ENCODE data around the gene FAM120A. TPM values are rescaled to one million over a fixed set of nuclear protein-coding genes. Genes with fewer than 3 reads are reported as not detected.
A peak's percentile ranks its signal among the peaks of the same experiment; 100 is the strongest.

Gene FAM120A
- total and polyA plus RNA-seq, 7 experiments from 2014 or later, result 9.0 to 136 (median 80.2) TPM

GRCh38 chr9:93541005-93541404, 89.5 kb downstream of the FAM120A start:
- H3K27ac Mint-ChIP-seq, result peak overlapping the region in 3 of 9 donors; percentile 6 to 56 (median 22)
- DNase-seq (no peak), ATAC-seq (no peak)
- H3K36me3 Mint-ChIP-seq, result peaks cover 0 to 40% (median 10%) of the 10 kb centered on the region in 5 donors
- POLR2A ChIA-PET, result no interaction called here
- no peaks in the 10 kb centered on the region for H3K27me3 Mint-ChIP-seq
- Histone ChIP-seq H3K9me3 (ENCODE audit: control insufficient read depth in 2 of 3, low read length in 3 of 3) (no peaks in the 10 kb centered on the region), H3K27ac (ENCODE audit: low read depth, low read length) (no peak overlapping the region), H3K4me3 (ENCODE audit: low read length) (no peak overlapping the region), H3K4me1 (ENCODE audit: control insufficient read depth in 2 of 2, insufficient read depth in 2 of 2, low read length in 2 of 2) (no peaks in the 10 kb centered on the region), H3K36me3 (ENCODE audit: control insufficient read depth in 2 of 3, insufficient read depth in 3 of 3, low read length in 3 of 3) (peaks cover 0 to 56% (median 4%) of the 10 kb centered on the region in 3 experiments), H3K27me3 (ENCODE audit: control insufficient read depth in 2 of 2, insufficient read depth in 2 of 2, low read length in 2 of 2) (no peaks in the 10 kb centered on the region)
- H3K9me3 Mint-ChIP-seq, result no peaks in the 10 kb centered on the region
- H3K4me1 Mint-ChIP-seq, result peaks cover 0 to 3% (median 0%) of the 10 kb centered on the region in 7 donors
- H3K4me3 Mint-ChIP-seq, result no peak overlapping the region
- intact Hi-C loops (cut with micrococcal nuclease), result no loop called here
- CTCF ChIA-PET, result no interaction called here

GRCh38 chr9:93541581-93542349, 90.3 kb downstream of the FAM120A start:
- H3K27me3 Mint-ChIP-seq, result no peaks in the 10 kb centered on the region
- H3K27ac ChIP-seq (ENCODE audit: low read depth, low read length), result no peak overlapping the region
- POLR2A ChIA-PET, result no interaction called here
- CTCF ChIA-PET, result no interaction called here
- H3K4me3 ChIP-seq (ENCODE audit: low read length), result no peak overlapping the region
- H3K4me1 Mint-ChIP-seq, result peaks cover 0 to 7% (median 0%) of the 10 kb centered on the region in 7 donors
- no peak for DNase-seq
- peaks cover 0 to 55% (median 4%) of the 10 kb centered on the region in 3 experiments for H3K36me3 ChIP-seq (ENCODE audit: control insufficient read depth in 2 of 3, insufficient read depth in 3 of 3, low read length in 3 of 3)
- no peak overlapping the region for H3K4me3 Mint-ChIP-seq
- H3K27ac Mint-ChIP-seq, result peak overlapping the region in 1 of 9 donors; percentile 32
- H3K9me3 Mint-ChIP-seq, result no peaks in the 10 kb centered on the region
- peaks cover 0 to 47% (median 14%) of the 10 kb centered on the region in 5 donors for H3K36me3 Mint-ChIP-seq
- no peaks in the 10 kb centered on the region for H3K27me3 ChIP-seq (ENCODE audit: control insufficient read depth in 2 of 2, insufficient read depth in 2 of 2, low read length in 2 of 2)
- no peaks in the 10 kb centered on the region for H3K9me3 ChIP-seq (ENCODE audit: control insufficient read depth in 2 of 3, low read length in 3 of 3)
- intact Hi-C loops (cut with micrococcal nuclease), result no loop called here
- H3K4me1 ChIP-seq (ENCODE audit: control insufficient read depth in 2 of 2, insufficient read depth in 2 of 2, low read length in 2 of 2), result no peaks in the 10 kb centered on the region
- no peak for ATAC-seq

- no peaks in the 10 kb centered on the region for H3K27me3 Mint-ChIP-seq
- Histone ChIP-seq H3K36me3 (ENCODE audit: control insufficient read depth in 2 of 3, insufficient read depth in 3 of 3, low read length in 3 of 3) (peaks cover 0 to 62% (median 4%) of the 10 kb centered on the region in 3 experiments), H3K4me1 (ENCODE audit: control insufficient read depth in 2 of 2, insufficient read depth in 2 of 2, low read length in 2 of 2) (no peaks in the 10 kb centered on the region), H3K9me3 (ENCODE audit: control insufficient read depth in 2 of 3, low read length in 3 of 3) (no peaks in the 10 kb centered on the region), H3K4me3 (ENCODE audit: low read length) (no peak overlapping the region), H3K27me3 (ENCODE audit: control insufficient read depth in 2 of 2, insufficient read depth in 2 of 2, low read length in 2 of 2) (no peaks in the 10 kb centered on the region), H3K27ac (ENCODE audit: low read depth, low read length) (no peak overlapping the region)
- DNase-seq (no peak), ATAC-seq (no peak)
- no peaks in the 10 kb centered on the region for H3K9me3 Mint-ChIP-seq
- H3K4me3 Mint-ChIP-seq, result no peak overlapping the region
- peaks cover 0 to 9% (median 0%) of the 10 kb centered on the region in 7 donors for H3K4me1 Mint-ChIP-seq
- H3K27ac Mint-ChIP-seq, result no peak overlapping the region
- H3K36me3 Mint-ChIP-seq, result peaks cover 0 to 46% (median 21%) of the 10 kb centered on the region in 5 donors
- CTCF ChIA-PET, result no interaction called here
- intact Hi-C loops (cut with micrococcal nuclease), result no loop called here
- POLR2A ChIA-PET, result no interaction called here
Measured at GRCh38 chr9:93543117-93543516, 91.6 kb downstream of the FAM120A start.

- Histone ChIP-seq H3K4me3 (ENCODE audit: low read length) (no peak overlapping the region), H3K36me3 (ENCODE audit: control insufficient read depth in 2 of 3, insufficient read depth in 3 of 3, low read length in 3 of 3) (peaks cover 0 to 57% (median 0%) of the 10 kb centered on the region in 3 experiments), H3K4me1 (ENCODE audit: control insufficient read depth in 2 of 2, insufficient read depth in 2 of 2, low read length in 2 of 2) (no peaks in the 10 kb centered on the region), H3K27me3 (ENCODE audit: control insufficient read depth in 2 of 2, insufficient read depth in 2 of 2, low read length in 2 of 2) (no peaks in the 10 kb centered on the region), H3K9me3 (ENCODE audit: control insufficient read depth in 2 of 3, low read length in 3 of 3) (no peaks in the 10 kb centered on the region), H3K27ac (ENCODE audit: low read depth, low read length) (no peak overlapping the region)
- ATAC-seq (no peak), DNase-seq (no peak)
- Mint-ChIP-seq H3K4me3 (no peak overlapping the region), H3K27ac (peak overlapping the region in 1 of 9 donors; percentile 67), H3K4me1 (peaks cover 0 to 13% (median 0%) of the 10 kb centered on the region in 7 donors), H3K9me3 (no peaks in the 10 kb centered on the region), H3K27me3 (no peaks in the 10 kb centered on the region), H3K36me3 (peaks cover 2 to 46% (median 21%) of the 10 kb centered on the region in 5 donors)
- intact Hi-C loops (cut with micrococcal nuclease), result no loop called here
- CTCF ChIA-PET, result interaction anchor here (1.0 kb wide), 1 partner anchor 15 kb away, joined by 3 read pairs; no protein-coding TSS in a partner anchor
- POLR2A ChIA-PET, result no interaction called here
Measured at GRCh38 chr9:93546356-93546755, 94.9 kb downstream of the FAM120A start.

GRCh38 chr9:93549611-93550010, 98.1 kb downstream of the FAM120A start:
- H3K36me3 Mint-ChIP-seq, result peaks cover 9 to 40% (median 24%) of the 10 kb centered on the region in 5 donors
- peak overlapping the region in 4 of 9 donors; percentile 4 to 51 (median 28) for H3K27ac Mint-ChIP-seq
- H3K4me3 Mint-ChIP-seq, result no peak overlapping the region
- CTCF ChIA-PET, result no interaction called here
- Histone ChIP-seq H3K4me1 (ENCODE audit: control insufficient read depth in 2 of 2, insufficient read depth in 2 of 2, low read length in 2 of 2) (no peaks in the 10 kb centered on the region), H3K4me3 (ENCODE audit: low read length) (no peak overlapping the region), H3K27me3 (ENCODE audit: control insufficient read depth in 2 of 2, insufficient read depth in 2 of 2, low read length in 2 of 2) (no peaks in the 10 kb centered on the region), H3K9me3 (ENCODE audit: control insufficient read depth in 2 of 3, low read length in 3 of 3) (no peaks in the 10 kb centered on the region), H3K27ac (ENCODE audit: low read depth, low read length) (no peak overlapping the region), H3K36me3 (ENCODE audit: control insufficient read depth in 2 of 3, insufficient read depth in 3 of 3, low read length in 3 of 3) (peaks cover 5 to 62% (median 10%) of the 10 kb centered on the region in 3 experiments)
- DNase-seq, result no peak
- H3K9me3 Mint-ChIP-seq, result no peaks in the 10 kb centered on the region
- no peak for ATAC-seq
- intact Hi-C loops (cut with micrococcal nuclease), result no loop called here
- H3K27me3 Mint-ChIP-seq, result no peaks in the 10 kb centered on the region
- H3K4me1 Mint-ChIP-seq, result peaks cover 0 to 13% (median 0%) of the 10 kb centered on the region in 7 donors
- POLR2A ChIA-PET, result no interaction called here

GRCh38 chr9:93552923-93553322, 101.4 kb downstream of the FAM120A start:
- Mint-ChIP-seq H3K4me3 (no peak overlapping the region), H3K36me3 (peaks cover 9 to 43% (median 21%) of the 10 kb centered on the region in 5 donors), H3K9me3 (no peaks in the 10 kb centered on the region), H3K27me3 (no peaks in the 10 kb centered on the region), H3K4me1 (peaks cover 0 to 4% (median 0%) of the 10 kb centered on the region in 7 donors), H3K27ac (peak overlapping the region in 1 of 9 donors; percentile 26)
- H3K4me1 ChIP-seq (ENCODE audit: control insufficient read depth in 2 of 2, insufficient read depth in 2 of 2, low read length in 2 of 2), result no peaks in the 10 kb centered on the region
- H3K36me3 ChIP-seq (ENCODE audit: control insufficient read depth in 2 of 3, insufficient read depth in 3 of 3, low read length in 3 of 3), result peaks cover 12 to 64% (median 24%) of the 10 kb centered on the region in 3 experiments
- H3K4me3 ChIP-seq (ENCODE audit: low read length), result no peak overlapping the region
- DNase-seq (no peak), ATAC-seq (no peak)
- ChIA-PET CTCF (interaction anchor here (1.8 kb wide), 1 partner anchor 13 kb away, joined by 7 read pairs; no protein-coding TSS in a partner anchor), POLR2A (interaction anchor here (1.8 kb wide), 1 partner anchor 14 kb away, joined by 5 read pairs; no protein-coding TSS in a partner anchor)
- H3K27me3 ChIP-seq (ENCODE audit: control insufficient read depth in 2 of 2, insufficient read depth in 2 of 2, low read length in 2 of 2), result no peaks in the 10 kb centered on the region
- no peaks in the 10 kb centered on the region for H3K9me3 ChIP-seq (ENCODE audit: control insufficient read depth in 2 of 3, low read length in 3 of 3)
- intact Hi-C loops (cut with micrococcal nuclease), result no loop called here
- no peak overlapping the region for H3K27ac ChIP-seq (ENCODE audit: low read depth, low read length)
